ENCODE data around the gene PLIN4. TPM values are rescaled to one million over a fixed set of nuclear protein-coding genes. Genes with fewer than 3 reads are reported as not detected.

PLIN4 gene
- total and polyA plus RNA-seq, 9 of the 15 experiments (the other 6 are each of a cell fraction or from before 2014, with no cell fraction given): 0.04 to 0.16 (median 0.07) TPM; not detected in 3

DNA sequence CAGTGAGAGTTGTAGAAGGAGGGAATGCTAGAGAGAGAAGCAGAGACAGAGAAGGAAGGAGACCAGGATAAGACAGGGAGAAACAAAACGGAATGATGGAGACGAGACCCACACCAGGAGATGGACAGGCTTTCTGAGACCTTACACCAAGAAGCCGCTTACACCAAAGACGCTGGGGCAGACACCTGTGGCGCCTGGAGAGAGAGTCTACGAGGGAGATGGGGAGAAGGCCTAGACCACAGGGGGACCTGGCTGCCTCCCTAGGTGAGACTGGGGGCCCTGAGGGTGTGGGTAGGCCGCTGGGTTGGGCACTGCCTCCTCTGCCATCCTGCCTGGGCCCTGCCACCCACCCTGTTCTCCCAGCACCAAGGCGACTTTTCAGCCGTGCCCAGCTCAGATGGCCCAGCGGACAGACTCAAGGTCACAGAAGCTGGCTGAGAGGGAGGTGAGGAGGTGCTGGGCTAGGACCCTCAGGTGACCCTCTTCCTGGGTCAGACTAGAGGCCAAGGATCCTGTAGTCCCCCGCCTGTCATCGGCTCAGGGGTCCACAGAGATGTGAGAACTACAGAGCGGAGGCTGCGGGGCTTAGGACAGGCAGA, 11.7 kb upstream of the PLIN4 start:
- in situ Hi-C loops (cut with MboI) (no loop called here), intact Hi-C loops (cut with micrococcal nuclease) (no loop called here)
- H3K4me2 ChIP-seq (ENCODE audit: insufficient read depth, low read length): no peak overlapping the region
- H3K9me3 ChIP-seq (replicated peaks; ENCODE audit: control insufficient read depth, insufficient read depth, low read depth, low read length): no peaks in the 10 kb centered on the region
- H3K4me1 ChIP-seq (replicated peaks in 1 of 2; ENCODE audit: control insufficient read depth in 2 of 2, insufficient read depth in 2 of 2, low read length in 2 of 2): peaks cover 0 to 37% of the 10 kb centered on the region in 2 experiments; a peak in 4 of 5 replicates
- 51% methylated on average over 14 of the region's 14 CpGs for WGBS (ENCODE audit: insufficient coverage, low coverage, missing lambda C conversion rate)
- DNase-seq (ENCODE audit: extremely low read depth in 1 of 4, low spot score in 3 of 4) (no peak), FAIRE-seq (no peak), ATAC-seq (no peak)
- BruUV-seq (replicated peaks): no TSS peak
- ChIA-PET CTCF (ENCODE audit: low intra/inter-chr PET ratio) (no interaction called here), POLR2A (no interaction called here)
- H3K27ac ChIP-seq (ENCODE audit: extremely low read depth, low read depth, low read length): no peak overlapping the region
- no peaks in the 10 kb centered on the region for H4K20me1 ChIP-seq (replicated peaks; ENCODE audit: control insufficient read depth, insufficient read depth, low read length)
- no peaks in the 10 kb centered on the region for H3K79me2 ChIP-seq (ENCODE audit: control insufficient read depth, insufficient read depth, low read length)
- no peak overlapping the region for H2AFZ ChIP-seq (ENCODE audit: low read depth, low read length)
- H3K36me3 ChIP-seq (ENCODE audit: control insufficient read depth, insufficient read depth, low read length): no peaks in the 10 kb centered on the region
- peak overlapping the region in 1 of 2 experiments; percentile 58; a peak in 2 of 4 replicates for H3K9ac ChIP-seq (ENCODE audit: insufficient read depth in 1 of 2, low read depth in 2 of 2, low read length in 2 of 2)
- no peak overlapping the region for H3K4me3 ChIP-seq
- no peaks in the 10 kb centered on the region for H3K9me1 ChIP-seq (ENCODE audit: control insufficient read depth, insufficient read depth, low read length)
- H3K27me3 ChIP-seq (ENCODE audit: control insufficient read depth in 2 of 2, insufficient read depth in 2 of 2, low read length in 2 of 2): peaks cover 0 to 6% of the 10 kb centered on the region in 2 experiments; a peak in 3 of 5 replicates
- TF ChIP-seq PCBP1 (IDR thresholded peaks at IDR 0.05; ENCODE audit: low read depth, low read length, poor library complexity, severe bottlenecking) (no peak), EGR1 (conservative IDR thresholded peaks at IDR 0.05) (no peak), PHF20 (IDR thresholded peaks at IDR 0.05; ENCODE audit: partially characterized antibody) (no peak), RBBP5 (IDR thresholded peaks at IDR 0.05; ENCODE audit: borderline replicate concordance, insufficient read depth, low read length, poor library complexity, severe bottlenecking) (no peak), ETV6 (IDR thresholded peaks at IDR 0.05; ENCODE audit: borderline replicate concordance in 1 of 2, low read depth in 2 of 2, low read length in 1 of 2) (no peak), ETV6 (CRISPR knock-in tag; IDR thresholded peaks at IDR 0.05; ENCODE audit: borderline replicate concordance) (no peak), JUNB (CRISPR knock-in tag; conservative IDR thresholded peaks at IDR 0.05) (no peak), NRF1 (conservative IDR thresholded peaks at IDR 0.05 in 1 of 2, IDR thresholded peaks at IDR 0.05 in 1 of 2) (no peak), THRAP3 (IDR thresholded peaks at IDR 0.05; ENCODE audit: borderline replicate concordance) (no peak), NFE2 (IDR thresholded peaks at IDR 0.05; ENCODE audit: low read depth) (no peak), ZC3H11A (IDR thresholded peaks at IDR 0.05; ENCODE audit: low read depth, low read length) (no peak), NFIX (CRISPR knock-in tag; IDR thresholded peaks at IDR 0.05; ENCODE audit: low read depth) (no peak), ZNF584 (CRISPR knock-in tag; IDR thresholded peaks at IDR 0.05; ENCODE audit: low read depth) (no peak), FOSL1 (tag; conservative IDR thresholded peaks at IDR 0.05) (no peak), KDM1A (IDR thresholded peaks at IDR 0.05) (no peak)
- TF ChIP-seq, protein P1, sequence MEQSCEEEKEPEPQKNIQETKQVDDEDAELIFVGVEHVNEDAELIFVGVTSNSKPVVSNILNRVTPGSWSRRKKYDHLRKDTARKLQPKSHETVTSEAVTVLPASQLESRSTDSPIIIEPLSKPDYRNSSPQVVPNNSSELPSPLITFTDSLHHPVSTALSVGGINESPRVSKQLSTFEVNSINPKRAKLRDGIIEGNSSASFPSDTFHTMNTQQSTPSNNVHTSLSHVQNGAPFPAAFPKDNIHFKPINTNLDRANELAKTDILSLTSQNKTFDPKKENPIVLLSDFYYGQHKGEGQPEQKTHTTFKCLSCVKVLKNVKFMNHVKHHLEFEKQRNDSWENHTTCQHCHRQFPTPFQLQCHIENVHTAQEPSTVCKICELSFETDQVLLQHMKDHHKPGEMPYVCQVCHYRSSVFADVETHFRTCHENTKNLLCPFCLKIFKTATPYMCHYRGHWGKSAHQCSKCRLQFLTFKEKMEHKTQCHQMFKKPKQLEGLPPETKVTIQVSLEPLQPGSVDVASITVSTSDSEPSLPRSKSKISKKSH (CRISPR knock-in tag; IDR thresholded peaks at IDR 0.05): no peak

Data from K562 (cell line).